ENCODE data around the gene PPP3R1. TPM values are rescaled to one million over a fixed set of nuclear protein-coding genes. Genes with fewer than 3 reads are reported as not detected.
A peak's percentile ranks its signal among the peaks of the same experiment; 100 is the strongest.

The PPP3R1 gene
- total and polyA plus RNA-seq, 2 of the 4 experiments (the other 2 are of a cell fraction), result 9.1 to 17.3 TPM

DNA sequence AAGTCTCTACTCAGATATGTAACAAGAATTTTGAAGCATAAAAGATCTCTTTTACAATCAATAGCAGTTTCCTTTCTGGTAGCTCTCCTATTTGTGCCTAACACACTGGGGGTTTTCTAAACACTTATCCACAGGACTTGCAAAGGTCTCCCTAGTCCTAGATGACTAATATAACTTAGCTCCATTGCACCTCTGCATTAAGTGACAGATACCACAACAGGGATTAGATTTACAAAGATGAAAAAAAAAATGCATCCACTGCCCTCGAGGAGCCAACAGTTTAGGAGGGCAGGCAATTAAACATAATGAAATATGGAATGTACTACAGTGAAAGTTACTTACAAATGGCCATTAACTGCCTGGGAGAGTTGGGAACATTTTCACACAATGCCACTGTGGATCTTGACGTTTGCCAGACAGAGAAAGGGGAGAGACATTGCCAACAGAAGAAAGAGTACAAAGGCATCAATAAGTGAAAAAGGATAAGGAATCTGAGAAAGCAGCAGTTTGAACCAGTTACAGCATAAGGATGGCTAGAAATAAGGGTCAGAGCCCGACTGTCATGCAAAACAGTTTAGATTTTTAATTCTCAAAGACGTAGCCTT is 14.3 kb downstream of the PPP3R1 start:
- peaks cover 0 to 43% of the 10 kb centered on the region in 2 experiments; a peak in 3 of 4 replicates for H3K79me1 ChIP-seq (ENCODE audit: low read depth in 1 of 2, low read length in 2 of 2)
- H2AK5ac ChIP-seq (ENCODE audit: low read depth, low read length), result peak overlapping the region; percentile 25; the same call in 1 of the 2 replicates
- H2AFZ ChIP-seq (replicated peaks; ENCODE audit: low read length, poor library complexity), result no peak overlapping the region
- H4K8ac ChIP-seq (ENCODE audit: low read depth in 2 of 2, low read length in 2 of 2), result peak overlapping the region in 1 of 2 experiments; percentile 4; a peak in 1 of 4 replicates
- in situ Hi-C loops (cut with MboI; ENCODE audit: low sequenced_read_pairs) (no loop called here), dilution Hi-C loops (cut with HindIII; ENCODE audit: low sequenced_read_pairs, unreplicated experiment) (no loop called here), intact Hi-C loops (cut with micrococcal nuclease) (loop anchor here (5.0 kb wide), 1 partner anchor 36 kb away; no protein-coding TSS in a partner anchor)
- no peak overlapping the region for H2BK20ac ChIP-seq (ENCODE audit: low read depth, low read length)
- H3K14ac ChIP-seq (replicated peaks; ENCODE audit: low read depth, low read length), result no peak overlapping the region; the same call in 1 of the 2 replicates
- H3K18ac ChIP-seq (ENCODE audit: low read depth, low read length), result peak overlapping the region; percentile 91
- H3K23ac ChIP-seq (ENCODE audit: low read depth, low read length), result peak overlapping the region; percentile 70; the same call in 1 of the 2 replicates
- H3K9ac ChIP-seq (ENCODE audit: low read depth, low read length), result peak overlapping the region; percentile 63; the same call in 1 of the 2 replicates
- ATAC-seq (ENCODE audit: low read depth), result 0 out of 2 replicates have a peak, but pooled peaks have one; percentile 16
- peaks cover 6% of the 10 kb centered on the region for H3K36me3 ChIP-seq (ENCODE audit: control insufficient read depth, insufficient read depth, low read length)
- H2AK9ac ChIP-seq (replicated peaks; ENCODE audit: low read depth, low read length, poor library complexity), result no peak overlapping the region
- no peaks in the 10 kb centered on the region for H3K9me3 ChIP-seq (ENCODE audit: control insufficient read depth, insufficient read depth, low read length)
- no peak for TF ChIP-seq RAD21 (IDR thresholded peaks at IDR 0.05; ENCODE audit: low read length)
- no peak for TF ChIP-seq CEBPB (IDR thresholded peaks at IDR 0.05; ENCODE audit: low read depth, low read length)
- CTCF ChIA-PET, result no interaction called here
- no peak for DNase-seq
- H3K4me2 ChIP-seq (ENCODE audit: low read depth, low read length), result peak overlapping the region; percentile 86
- peaks cover 89% of the 10 kb centered on the region for H4K20me1 ChIP-seq (ENCODE audit: insufficient read depth, low read length)
- H3K4me3 ChIP-seq (ENCODE audit: insufficient read depth, low read depth, low read length), result no peak overlapping the region
- peak overlapping the region; percentile 73 for H2BK5ac ChIP-seq (ENCODE audit: low read depth, low read length, poor library complexity, severe bottlenecking)
- peaks cover 6% of the 10 kb centered on the region for H3K9me1 ChIP-seq (ENCODE audit: insufficient read depth, low read length)
- no peaks in the 10 kb centered on the region for H3K27me3 ChIP-seq (ENCODE audit: control insufficient read depth, insufficient read depth, low read length)
- H2BK15ac ChIP-seq (ENCODE audit: low read depth, low read length), result 0 out of 3 replicates have a peak overlapping the region, but pooled peaks have one; percentile 22
- peaks cover 24% of the 10 kb centered on the region for H3K4me1 ChIP-seq (ENCODE audit: control insufficient read depth, insufficient read depth, low read length)
- H2BK120ac ChIP-seq (ENCODE audit: low read depth, low read length), result no peak overlapping the region
- no peak overlapping the region for H3K56ac ChIP-seq (ENCODE audit: extremely low read depth, insufficient read depth, low read length)
- peak overlapping the region; percentile 17; the same call in 1 of the 2 replicates for H3K4ac ChIP-seq (ENCODE audit: low read depth, low read length)
- peak overlapping the region; percentile 59; the same call in 1 of the 2 replicates for H4K5ac ChIP-seq (ENCODE audit: low read depth, low read length)
- BruUV-seq (replicated peaks), result no TSS peak
- POLR2A ChIA-PET (ENCODE audit: unreplicated experiment), result no interaction called here
- H3K27ac ChIP-seq (ENCODE audit: insufficient read depth, low read length), result peak overlapping the region; percentile 55; the same call in 1 of the 2 replicates
- H4K91ac ChIP-seq (ENCODE audit: insufficient read depth, low read depth, low read length), result 0 out of 2 replicates have a peak overlapping the region, but pooled peaks have one; percentile 8
- WGBS, 2 experiments (ENCODE audit: extremely low coverage in 2 of 2, insufficient read length in 1 of 2), result no CpG with 5 or more reads among the region's 4 CpGs
